Subcutaneous abdominal adipose tissue (tissue), 5 donors: Measurements from ENCODE around the gene HINT1.
"Not testable (repeated sequence)": the region's sequence is repeated elsewhere in the genome, so short reads cannot be mapped to it uniquely, and the experiment has no call there.

Experiments
- H3K27ac ChIP-seq: one replicate; pipeline ENCODE4 v1.7.0; 2013; ENCODE audit warnings: low read depth, mild to moderate bottlenecking, inconsistent platforms, low read length, moderate library complexity
- H3K27me3 ChIP-seq, 5 donors: one replicate each; pipeline ENCODE4 v1.7.0; 2013; ENCODE audit warnings: low read length in 5 of 5, inconsistent platforms in 1 of 5; ENCODE audit not compliant: control insufficient read depth in 5 of 5, insufficient read depth in 4 of 5
- H3K36me3 ChIP-seq, 5 donors: one replicate each; pipeline ENCODE4 v1.7.0; 2013; ENCODE audit warnings: low read length in 5 of 5; ENCODE audit not compliant: control insufficient read depth in 5 of 5, insufficient read depth in 5 of 5
- H3K4me1 ChIP-seq, 5 donors: one replicate each; pipeline ENCODE4 v1.7.0; 2013; ENCODE audit warnings: low read length in 5 of 5, mild to moderate bottlenecking in 3 of 5, moderate library complexity in 1 of 5; ENCODE audit not compliant: control insufficient read depth in 5 of 5, insufficient read depth in 5 of 5
- H3K4me3 ChIP-seq, 5 donors: one replicate each; pipeline ENCODE4 v1.7.0; 2013; ENCODE audit warnings: low read length in 5 of 5, low read depth in 1 of 5
- H3K9ac ChIP-seq, 5 donors: one replicate each; pipeline ENCODE4 v1.7.0; 2013; ENCODE audit warnings: low read length in 5 of 5, mild to moderate bottlenecking in 4 of 5, moderate library complexity in 3 of 5
- H3K9me3 ChIP-seq, 5 donors: one replicate each; pipeline ENCODE4 v1.7.0; 2013; ENCODE audit warnings: low read length in 5 of 5; ENCODE audit not compliant: control insufficient read depth in 5 of 5
- donor health status: healthy.
- donor health status: healthy.
- donor health status: healthy.
- donor health status: healthy.
- donor health status: healthy.

The HINT1 gene

GRCh38 chr5:131200560-131200959 lies 35.5 kb upstream of the HINT1 start:
- H3K4me3 ChIP-seq, result no peak overlapping the region
- H3K9me3 ChIP-seq, result no peaks in the 10 kb centered on the region

GRCh38 chr5:131198625-131199024 lies 33.6 kb upstream of the HINT1 start:
- Histone ChIP-seq H3K4me3 (no peak overlapping the region), H3K27me3 (no peaks in the 10 kb centered on the region), H3K27ac (no peak overlapping the region), H3K36me3 (peaks cover 0 to 10% (median 0%) of the 10 kb centered on the region in 5 donors), H3K9ac (no peak overlapping the region), H3K9me3 (no peaks in the 10 kb centered on the region), H3K4me1 (no peaks in the 10 kb centered on the region)

More at GRCh38 chr5:131200560-131200959, 35.5 kb upstream of the HINT1 start:
- Histone ChIP-seq H3K36me3 (peaks cover 0 to 10% (median 0%) of the 10 kb centered on the region in 5 donors), H3K4me1 (no peaks in the 10 kb centered on the region), H3K27ac (no peak overlapping the region), H3K27me3 (no peaks in the 10 kb centered on the region), H3K9ac (no peak overlapping the region)

- Histone ChIP-seq H3K27ac (no peak overlapping the region), H3K36me3 (peaks cover 0 to 4% (median 0%) of the 10 kb centered on the region in 5 donors), H3K9me3 (no peaks in the 10 kb centered on the region), H3K4me1 (no peaks in the 10 kb centered on the region), H3K27me3 (no peaks in the 10 kb centered on the region), H3K9ac (no peak overlapping the region), H3K4me3 (no peak overlapping the region)
These were observed 31.3 kb upstream of the HINT1 start for GRCh38 chr5:131196331-131196730.

- H3K4me1 ChIP-seq, result no peaks in the 10 kb centered on the region
- H3K27ac ChIP-seq, result no peak overlapping the region
- H3K4me3 ChIP-seq, result no peak overlapping the region
- H3K36me3 ChIP-seq, result peaks cover 0 to 4% (median 0%) of the 10 kb centered on the region in 5 donors
- no peaks in the 10 kb centered on the region for H3K9me3 ChIP-seq
- H3K9ac ChIP-seq, result no peak overlapping the region
- no peaks in the 10 kb centered on the region for H3K27me3 ChIP-seq
These were observed 30.6 kb upstream of the HINT1 start for GRCh38 chr5:131195696-131196095.

GRCh38 chr5:131194725-131195124 lies 29.7 kb upstream of the HINT1 start:
- Histone ChIP-seq H3K9ac (no peak overlapping the region), H3K27me3 (no peaks in the 10 kb centered on the region), H3K4me1 (no peaks in the 10 kb centered on the region), H3K4me3 (no peak overlapping the region), H3K36me3 (peaks cover 0 to 3% (median 0%) of the 10 kb centered on the region in 5 donors), H3K27ac (no peak overlapping the region), H3K9me3 (no peaks in the 10 kb centered on the region)

GRCh38 chr5:131193897-131194296 lies 28.8 kb upstream of the HINT1 start:
- H3K4me3 ChIP-seq, H3K9ac ChIP-seq, H3K27ac ChIP-seq: not testable (repeated sequence)

GRCh38 chr5:131193106-131193505 lies 28.1 kb upstream of the HINT1 start:
- H3K9ac ChIP-seq, result no peak overlapping the region
- H3K27me3 ChIP-seq, result no peaks in the 10 kb centered on the region
- no peaks in the 10 kb centered on the region for H3K4me1 ChIP-seq
- no peaks in the 10 kb centered on the region for H3K9me3 ChIP-seq
- no peak overlapping the region for H3K4me3 ChIP-seq
- H3K36me3 ChIP-seq, result no peaks in the 10 kb centered on the region
- H3K27ac ChIP-seq, result no peak overlapping the region

More at GRCh38 chr5:131193897-131194296, 28.8 kb upstream of the HINT1 start:
- not testable (repeated sequence) for H3K9me3 ChIP-seq, H3K27me3 ChIP-seq, H3K36me3 ChIP-seq, H3K4me1 ChIP-seq

- H3K27me3 ChIP-seq, result no peaks in the 10 kb centered on the region
- H3K27ac ChIP-seq, result no peak overlapping the region
- H3K4me3 ChIP-seq, result no peak overlapping the region
- H3K9me3 ChIP-seq, result no peaks in the 10 kb centered on the region
- H3K9ac ChIP-seq, result no peak overlapping the region
- no peaks in the 10 kb centered on the region for H3K4me1 ChIP-seq
- peaks cover 0 to 13% (median 2%) of the 10 kb centered on the region in 5 donors for H3K36me3 ChIP-seq
These were observed 21.7 kb upstream of the HINT1 start for GRCh38 chr5:131186561-131187256.

- H3K9ac ChIP-seq, result no peak overlapping the region
- no peaks in the 10 kb centered on the region for H3K4me1 ChIP-seq
- peaks cover 0 to 13% (median 2%) of the 10 kb centered on the region in 5 donors for H3K36me3 ChIP-seq
- H3K4me3 ChIP-seq, result no peak overlapping the region
- H3K27ac ChIP-seq, result no peak overlapping the region
- H3K9me3 ChIP-seq, result no peaks in the 10 kb centered on the region
- no peaks in the 10 kb centered on the region for H3K27me3 ChIP-seq
These were observed 20.6 kb upstream of the HINT1 start for GRCh38 chr5:131185523-131186104.

GRCh38 chr5:131182839-131183238 lies 17.8 kb upstream of the HINT1 start:
- H3K27me3 ChIP-seq, result no peaks in the 10 kb centered on the region

More at GRCh38 chr5:131182839-131183238, 17.8 kb upstream of the HINT1 start:
- H3K36me3 ChIP-seq, result peaks cover 0 to 13% (median 2%) of the 10 kb centered on the region in 5 donors
- H3K9me3 ChIP-seq, result no peaks in the 10 kb centered on the region
- H3K9ac ChIP-seq, result no peak overlapping the region
- H3K4me3 ChIP-seq, result no peak overlapping the region
- no peaks in the 10 kb centered on the region for H3K4me1 ChIP-seq
- no peak overlapping the region for H3K27ac ChIP-seq
